K562 (cell line): Measurements from ENCODE around the gene RBKS. TPM values are rescaled to one million over a fixed set of nuclear protein-coding genes. Genes with fewer than 3 reads are reported as not detected.

Source experiments
- MYC ChIP-seq, 2 experiments: fragments of 250-450 bp in 1 of 2; sonication (Bioruptor Pico) in 1 of 2; IDR thresholded peaks; 2 replicates each; pipeline versions ENCODE4 v1.5.1 to v1.6.1; 2012 to 2021; ENCODE audit warnings: low read depth in 2 of 2, borderline replicate concordance in 1 of 2, improper control_type of control experiment in 1 of 2, low read length in 1 of 2, mild to moderate bottlenecking in 1 of 2, moderate library complexity in 1 of 2
- ZNF232 ChIP-seq: sonication (generic); formaldehyde crosslinking; IDR thresholded peaks from 2 replicates; pipeline ENCODE4 v1.8.0; 2022; ENCODE audit warnings: mild to moderate bottlenecking, missing genetic modification reagents
- ZNF263 ChIP-seq: sonication (generic); formaldehyde crosslinking; IDR thresholded peaks from 2 replicates; pipeline ENCODE4 v1.8.0; 2022; ENCODE audit warnings: mild to moderate bottlenecking, missing genetic modification reagents, borderline replicate concordance
- polyA plus RNA-seq, 8 experiments: library from polyadenylated mRNA; depleted of rRNA in 4 of 8; stranded (reverse) in 5 of 8; unstranded in 3 of 8; fragments of >200 nt; fragmentation: Nextera tagmentation in 2 of 8; fragmentation: Illumina TruSeq in 1 of 8; extraction: Ambion mirVana in 2 of 8; extraction: Trizol in 1 of 8; gene quantifications; 2 replicates each; pipeline versions ENCODE4 v1.2.1 to v1.2.3, GENCODE V29; 2011 to 2014; ENCODE audit warnings: inconsistent platforms in 1 of 8, missing spikeins in 1 of 8
- total RNA-seq, 7 experiments: library from RNA; depleted of rRNA in 6 of 7; stranded (reverse); fragments of >200 nt in 6 of 7; fragmentation: Illumina TruSeq in 2 of 7; extraction: Trizol in 2 of 7; gene quantifications; 2 replicates each; pipeline versions ENCODE4 v1.2.1 to v1.2.3, GENCODE V29; 2011 to 2021; ENCODE audit warnings: low replicate concordance in 1 of 7
- TF ChIP-seq, protein P1 (sequence below): fragments of 450-650 bp; IDR thresholded peaks from 2 replicates; pipeline ENCODE4 v1.6.1; 2016; ENCODE audit warnings: mild to moderate bottlenecking, moderate library complexity
- TF ChIP-seq, protein P2 (sequence below): fragments of 450-650 bp; formaldehyde crosslinking; IDR thresholded peaks from 2 replicates; pipeline ENCODE4 v1.4.0; 2020; ENCODE audit warnings: mild to moderate bottlenecking, mixed read lengths
- TF ChIP-seq, protein P3 (sequence below): fragments of 250-450 bp; sonication (Bioruptor Pico); IDR thresholded peaks from 2 replicates; pipeline ENCODE4 v1.4.0; 2020

RBKS gene
- total and polyA plus RNA-seq, 9 of the 15 experiments (the other 6 are each of a cell fraction or from before 2014, with no cell fraction given) = 0.06 to 0.39 (median 0.19) TPM

DNA sequence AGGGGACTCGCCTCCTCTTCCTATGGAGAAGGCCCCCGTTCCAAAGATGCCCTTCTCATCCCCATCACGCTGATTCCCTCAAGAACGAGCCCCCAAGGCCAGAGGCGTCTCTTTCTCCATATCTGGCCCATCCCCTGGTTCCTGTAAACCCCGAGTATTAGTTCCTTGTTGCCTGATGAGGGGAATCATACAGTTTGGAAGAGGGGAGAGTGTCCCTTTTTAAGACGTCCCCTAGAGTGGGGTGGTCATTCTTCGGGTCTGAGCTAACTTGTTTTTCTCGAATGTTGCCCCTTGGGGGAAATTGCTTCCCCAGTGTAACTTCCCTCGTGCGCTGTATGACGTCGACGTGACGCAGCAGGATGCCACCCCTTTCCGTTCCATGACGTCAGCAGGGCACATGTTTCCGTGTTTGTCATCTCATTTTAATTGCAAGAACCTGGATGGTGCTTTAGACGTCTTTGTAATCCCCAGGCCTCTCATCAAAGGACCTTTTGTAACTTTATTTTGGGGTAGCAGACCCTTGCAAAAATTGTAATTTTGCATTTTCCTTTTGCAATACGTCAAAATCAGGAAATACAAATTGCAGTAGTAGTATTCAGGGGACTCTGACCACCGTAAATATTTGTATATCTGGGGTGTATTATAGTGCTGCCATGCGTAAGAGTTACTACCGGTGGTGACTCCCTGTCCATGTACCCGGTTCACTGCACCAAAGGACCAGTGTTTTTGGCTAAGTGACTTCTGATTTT is 911 bp upstream of the RBKS start (continued):
- TF ChIP-seq, protein P1, sequence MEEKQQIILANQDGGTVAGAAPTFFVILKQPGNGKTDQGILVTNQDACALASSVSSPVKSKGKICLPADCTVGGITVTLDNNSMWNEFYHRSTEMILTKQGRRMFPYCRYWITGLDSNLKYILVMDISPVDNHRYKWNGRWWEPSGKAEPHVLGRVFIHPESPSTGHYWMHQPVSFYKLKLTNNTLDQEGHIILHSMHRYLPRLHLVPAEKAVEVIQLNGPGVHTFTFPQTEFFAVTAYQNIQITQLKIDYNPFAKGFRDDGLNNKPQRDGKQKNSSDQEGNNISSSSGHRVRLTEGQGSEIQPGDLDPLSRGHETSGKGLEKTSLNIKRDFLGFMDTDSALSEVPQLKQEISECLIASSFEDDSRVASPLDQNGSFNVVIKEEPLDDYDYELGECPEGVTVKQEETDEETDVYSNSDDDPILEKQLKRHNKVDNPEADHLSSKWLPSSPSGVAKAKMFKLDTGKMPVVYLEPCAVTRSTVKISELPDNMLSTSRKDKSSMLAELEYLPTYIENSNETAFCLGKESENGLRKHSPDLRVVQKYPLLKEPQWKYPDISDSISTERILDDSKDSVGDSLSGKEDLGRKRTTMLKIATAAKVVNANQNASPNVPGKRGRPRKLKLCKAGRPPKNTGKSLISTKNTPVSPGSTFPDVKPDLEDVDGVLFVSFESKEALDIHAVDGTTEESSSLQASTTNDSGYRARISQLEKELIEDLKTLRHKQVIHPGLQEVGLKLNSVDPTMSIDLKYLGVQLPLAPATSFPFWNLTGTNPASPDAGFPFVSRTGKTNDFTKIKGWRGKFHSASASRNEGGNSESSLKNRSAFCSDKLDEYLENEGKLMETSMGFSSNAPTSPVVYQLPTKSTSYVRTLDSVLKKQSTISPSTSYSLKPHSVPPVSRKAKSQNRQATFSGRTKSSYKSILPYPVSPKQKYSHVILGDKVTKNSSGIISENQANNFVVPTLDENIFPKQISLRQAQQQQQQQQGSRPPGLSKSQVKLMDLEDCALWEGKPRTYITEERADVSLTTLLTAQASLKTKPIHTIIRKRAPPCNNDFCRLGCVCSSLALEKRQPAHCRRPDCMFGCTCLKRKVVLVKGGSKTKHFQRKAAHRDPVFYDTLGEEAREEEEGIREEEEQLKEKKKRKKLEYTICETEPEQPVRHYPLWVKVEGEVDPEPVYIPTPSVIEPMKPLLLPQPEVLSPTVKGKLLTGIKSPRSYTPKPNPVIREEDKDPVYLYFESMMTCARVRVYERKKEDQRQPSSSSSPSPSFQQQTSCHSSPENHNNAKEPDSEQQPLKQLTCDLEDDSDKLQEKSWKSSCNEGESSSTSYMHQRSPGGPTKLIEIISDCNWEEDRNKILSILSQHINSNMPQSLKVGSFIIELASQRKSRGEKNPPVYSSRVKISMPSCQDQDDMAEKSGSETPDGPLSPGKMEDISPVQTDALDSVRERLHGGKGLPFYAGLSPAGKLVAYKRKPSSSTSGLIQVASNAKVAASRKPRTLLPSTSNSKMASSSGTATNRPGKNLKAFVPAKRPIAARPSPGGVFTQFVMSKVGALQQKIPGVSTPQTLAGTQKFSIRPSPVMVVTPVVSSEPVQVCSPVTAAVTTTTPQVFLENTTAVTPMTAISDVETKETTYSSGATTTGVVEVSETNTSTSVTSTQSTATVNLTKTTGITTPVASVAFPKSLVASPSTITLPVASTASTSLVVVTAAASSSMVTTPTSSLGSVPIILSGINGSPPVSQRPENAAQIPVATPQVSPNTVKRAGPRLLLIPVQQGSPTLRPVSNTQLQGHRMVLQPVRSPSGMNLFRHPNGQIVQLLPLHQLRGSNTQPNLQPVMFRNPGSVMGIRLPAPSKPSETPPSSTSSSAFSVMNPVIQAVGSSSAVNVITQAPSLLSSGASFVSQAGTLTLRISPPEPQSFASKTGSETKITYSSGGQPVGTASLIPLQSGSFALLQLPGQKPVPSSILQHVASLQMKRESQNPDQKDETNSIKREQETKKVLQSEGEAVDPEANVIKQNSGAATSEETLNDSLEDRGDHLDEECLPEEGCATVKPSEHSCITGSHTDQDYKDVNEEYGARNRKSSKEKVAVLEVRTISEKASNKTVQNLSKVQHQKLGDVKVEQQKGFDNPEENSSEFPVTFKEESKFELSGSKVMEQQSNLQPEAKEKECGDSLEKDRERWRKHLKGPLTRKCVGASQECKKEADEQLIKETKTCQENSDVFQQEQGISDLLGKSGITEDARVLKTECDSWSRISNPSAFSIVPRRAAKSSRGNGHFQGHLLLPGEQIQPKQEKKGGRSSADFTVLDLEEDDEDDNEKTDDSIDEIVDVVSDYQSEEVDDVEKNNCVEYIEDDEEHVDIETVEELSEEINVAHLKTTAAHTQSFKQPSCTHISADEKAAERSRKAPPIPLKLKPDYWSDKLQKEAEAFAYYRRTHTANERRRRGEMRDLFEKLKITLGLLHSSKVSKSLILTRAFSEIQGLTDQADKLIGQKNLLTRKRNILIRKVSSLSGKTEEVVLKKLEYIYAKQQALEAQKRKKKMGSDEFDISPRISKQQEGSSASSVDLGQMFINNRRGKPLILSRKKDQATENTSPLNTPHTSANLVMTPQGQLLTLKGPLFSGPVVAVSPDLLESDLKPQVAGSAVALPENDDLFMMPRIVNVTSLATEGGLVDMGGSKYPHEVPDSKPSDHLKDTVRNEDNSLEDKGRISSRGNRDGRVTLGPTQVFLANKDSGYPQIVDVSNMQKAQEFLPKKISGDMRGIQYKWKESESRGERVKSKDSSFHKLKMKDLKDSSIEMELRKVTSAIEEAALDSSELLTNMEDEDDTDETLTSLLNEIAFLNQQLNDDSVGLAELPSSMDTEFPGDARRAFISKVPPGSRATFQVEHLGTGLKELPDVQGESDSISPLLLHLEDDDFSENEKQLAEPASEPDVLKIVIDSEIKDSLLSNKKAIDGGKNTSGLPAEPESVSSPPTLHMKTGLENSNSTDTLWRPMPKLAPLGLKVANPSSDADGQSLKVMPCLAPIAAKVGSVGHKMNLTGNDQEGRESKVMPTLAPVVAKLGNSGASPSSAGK = peak; percentile 94
- TF ChIP-seq, protein P2, sequence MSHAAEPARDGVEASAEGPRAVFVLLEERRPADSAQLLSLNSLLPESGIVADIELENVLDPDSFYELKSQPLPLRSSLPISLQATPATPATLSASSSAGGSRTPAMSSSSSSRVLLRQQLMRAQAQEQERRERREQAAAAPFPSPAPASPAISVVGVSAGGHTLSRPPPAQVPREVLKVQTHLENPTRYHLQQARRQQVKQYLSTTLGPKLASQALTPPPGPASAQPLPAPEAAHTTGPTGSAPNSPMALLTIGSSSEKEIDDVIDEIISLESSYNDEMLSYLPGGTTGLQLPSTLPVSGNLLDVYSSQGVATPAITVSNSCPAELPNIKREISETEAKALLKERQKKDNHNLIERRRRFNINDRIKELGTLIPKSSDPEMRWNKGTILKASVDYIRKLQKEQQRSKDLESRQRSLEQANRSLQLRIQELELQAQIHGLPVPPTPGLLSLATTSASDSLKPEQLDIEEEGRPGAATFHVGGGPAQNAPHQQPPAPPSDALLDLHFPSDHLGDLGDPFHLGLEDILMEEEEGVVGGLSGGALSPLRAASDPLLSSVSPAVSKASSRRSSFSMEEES (CRISPR knock-in tag) = no peak
- TF ChIP-seq, protein P3, sequence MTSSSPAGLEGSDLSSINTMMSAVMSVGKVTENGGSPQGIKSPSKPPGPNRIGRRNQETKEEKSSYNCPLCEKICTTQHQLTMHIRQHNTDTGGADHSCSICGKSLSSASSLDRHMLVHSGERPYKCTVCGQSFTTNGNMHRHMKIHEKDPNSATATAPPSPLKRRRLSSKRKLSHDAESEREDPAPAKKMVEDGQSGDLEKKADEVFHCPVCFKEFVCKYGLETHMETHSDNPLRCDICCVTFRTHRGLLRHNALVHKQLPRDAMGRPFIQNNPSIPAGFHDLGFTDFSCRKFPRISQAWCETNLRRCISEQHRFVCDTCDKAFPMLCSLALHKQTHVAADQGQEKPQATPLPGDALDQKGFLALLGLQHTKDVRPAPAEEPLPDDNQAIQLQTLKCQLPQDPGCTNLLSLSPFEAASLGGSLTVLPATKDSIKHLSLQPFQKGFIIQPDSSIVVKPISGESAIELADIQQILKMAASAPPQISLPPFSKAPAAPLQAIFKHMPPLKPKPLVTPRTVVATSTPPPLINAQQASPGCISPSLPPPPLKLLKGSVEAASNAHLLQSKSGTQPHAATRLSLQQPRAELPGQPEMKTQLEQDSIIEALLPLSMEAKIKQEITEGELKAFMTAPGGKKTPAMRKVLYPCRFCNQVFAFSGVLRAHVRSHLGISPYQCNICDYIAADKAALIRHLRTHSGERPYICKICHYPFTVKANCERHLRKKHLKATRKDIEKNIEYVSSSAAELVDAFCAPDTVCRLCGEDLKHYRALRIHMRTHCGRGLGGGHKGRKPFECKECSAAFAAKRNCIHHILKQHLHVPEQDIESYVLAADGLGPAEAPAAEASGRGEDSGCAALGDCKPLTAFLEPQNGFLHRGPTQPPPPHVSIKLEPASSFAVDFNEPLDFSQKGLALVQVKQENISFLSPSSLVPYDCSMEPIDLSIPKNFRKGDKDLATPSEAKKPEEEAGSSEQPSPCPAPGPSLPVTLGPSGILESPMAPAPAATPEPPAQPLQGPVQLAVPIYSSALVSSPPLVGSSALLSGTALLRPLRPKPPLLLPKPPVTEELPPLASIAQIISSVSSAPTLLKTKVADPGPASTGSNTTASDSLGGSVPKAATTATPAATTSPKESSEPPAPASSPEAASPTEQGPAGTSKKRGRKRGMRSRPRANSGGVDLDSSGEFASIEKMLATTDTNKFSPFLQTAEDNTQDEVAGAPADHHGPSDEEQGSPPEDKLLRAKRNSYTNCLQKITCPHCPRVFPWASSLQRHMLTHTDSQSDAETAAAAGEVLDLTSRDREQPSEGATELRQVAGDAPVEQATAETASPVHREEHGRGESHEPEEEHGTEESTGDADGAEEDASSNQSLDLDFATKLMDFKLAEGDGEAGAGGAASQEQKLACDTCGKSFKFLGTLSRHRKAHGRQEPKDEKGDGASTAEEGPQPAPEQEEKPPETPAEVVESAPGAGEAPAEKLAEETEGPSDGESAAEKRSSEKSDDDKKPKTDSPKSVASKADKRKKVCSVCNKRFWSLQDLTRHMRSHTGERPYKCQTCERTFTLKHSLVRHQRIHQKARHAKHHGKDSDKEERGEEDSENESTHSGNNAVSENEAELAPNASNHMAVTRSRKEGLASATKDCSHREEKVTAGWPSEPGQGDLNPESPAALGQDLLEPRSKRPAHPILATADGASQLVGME (CRISPR knock-in tag) = 0 out of 2 replicates have a peak, but pooled peaks have one; percentile 6
- TF ChIP-seq MYC (IDR thresholded peaks at IDR 0.05; ENCODE audit: low read depth, low read length) (peak; percentile 84), MYC (CRISPR knock-in tag; IDR thresholded peaks at IDR 0.05; ENCODE audit: borderline replicate concordance, low read depth) (peak; percentile 77; the same call in 1 of the 2 replicates), ZNF263 (CRISPR knock-in tag) (no peak), ZNF232 (CRISPR knock-in tag) (no peak)
